ENCODE measurements around the gene RARS2. TPM values are rescaled to one million over a fixed set of nuclear protein-coding genes. Genes with fewer than 3 reads are reported as not detected.
A peak's percentile ranks its signal among the peaks of the same experiment; 100 is the strongest.
"Not testable (repeated sequence)": the region's sequence is repeated elsewhere in the genome, so short reads cannot be mapped to it uniquely, and the experiment has no call there.

Gene RARS2
- total and polyA plus RNA-seq, 2 donors (not counting 1 experiment from before 2014, with no cell fraction given) = 33.9 to 43.8 TPM

DNA sequence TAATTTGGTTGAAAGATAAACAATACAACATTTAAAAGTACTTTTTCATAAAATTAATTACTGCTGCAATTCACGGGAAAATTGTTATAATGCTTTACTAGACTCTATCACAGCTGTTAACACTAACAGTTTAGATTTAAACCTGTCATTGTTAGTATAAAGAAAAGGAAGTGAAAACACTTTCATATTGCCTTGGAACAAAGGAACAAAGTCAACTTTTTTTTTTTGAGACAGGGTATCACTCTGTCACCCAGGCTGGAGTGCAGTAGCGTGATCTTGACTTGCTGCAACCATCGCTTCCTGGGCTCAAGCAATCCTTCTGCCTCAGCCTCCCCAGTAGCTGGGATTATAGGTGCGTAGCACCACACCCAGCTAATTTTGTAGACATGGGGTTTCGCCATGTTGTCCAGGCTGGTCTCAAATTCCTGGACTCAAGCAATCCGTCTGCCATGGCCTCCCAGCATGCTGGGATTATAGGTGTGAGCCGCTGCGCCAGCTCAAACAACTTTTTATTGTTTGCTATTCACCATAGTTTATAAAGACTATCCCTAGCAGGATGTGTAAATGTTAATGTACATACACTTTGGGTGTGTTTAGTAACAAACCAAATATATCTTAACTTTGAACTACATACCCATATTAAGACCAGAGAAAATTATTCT is 94.9 kb downstream of the RARS2 start:
- TF ChIP-seq, protein P1, sequence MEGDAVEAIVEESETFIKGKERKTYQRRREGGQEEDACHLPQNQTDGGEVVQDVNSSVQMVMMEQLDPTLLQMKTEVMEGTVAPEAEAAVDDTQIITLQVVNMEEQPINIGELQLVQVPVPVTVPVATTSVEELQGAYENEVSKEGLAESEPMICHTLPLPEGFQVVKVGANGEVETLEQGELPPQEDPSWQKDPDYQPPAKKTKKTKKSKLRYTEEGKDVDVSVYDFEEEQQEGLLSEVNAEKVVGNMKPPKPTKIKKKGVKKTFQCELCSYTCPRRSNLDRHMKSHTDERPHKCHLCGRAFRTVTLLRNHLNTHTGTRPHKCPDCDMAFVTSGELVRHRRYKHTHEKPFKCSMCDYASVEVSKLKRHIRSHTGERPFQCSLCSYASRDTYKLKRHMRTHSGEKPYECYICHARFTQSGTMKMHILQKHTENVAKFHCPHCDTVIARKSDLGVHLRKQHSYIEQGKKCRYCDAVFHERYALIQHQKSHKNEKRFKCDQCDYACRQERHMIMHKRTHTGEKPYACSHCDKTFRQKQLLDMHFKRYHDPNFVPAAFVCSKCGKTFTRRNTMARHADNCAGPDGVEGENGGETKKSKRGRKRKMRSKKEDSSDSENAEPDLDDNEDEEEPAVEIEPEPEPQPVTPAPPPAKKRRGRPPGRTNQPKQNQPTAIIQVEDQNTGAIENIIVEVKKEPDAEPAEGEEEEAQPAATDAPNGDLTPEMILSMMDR (conservative IDR thresholded peaks at IDR 0.05 in 1 of 2, IDR thresholded peaks at IDR 0.05 in 1 of 2; ENCODE audit: low read depth in 1 of 2, low read length in 2 of 2) = no peak
- TF ChIP-seq EZH2 (IDR thresholded peaks at IDR 0.05; ENCODE audit: low read length, missing control alignments) = no peak

DNA sequence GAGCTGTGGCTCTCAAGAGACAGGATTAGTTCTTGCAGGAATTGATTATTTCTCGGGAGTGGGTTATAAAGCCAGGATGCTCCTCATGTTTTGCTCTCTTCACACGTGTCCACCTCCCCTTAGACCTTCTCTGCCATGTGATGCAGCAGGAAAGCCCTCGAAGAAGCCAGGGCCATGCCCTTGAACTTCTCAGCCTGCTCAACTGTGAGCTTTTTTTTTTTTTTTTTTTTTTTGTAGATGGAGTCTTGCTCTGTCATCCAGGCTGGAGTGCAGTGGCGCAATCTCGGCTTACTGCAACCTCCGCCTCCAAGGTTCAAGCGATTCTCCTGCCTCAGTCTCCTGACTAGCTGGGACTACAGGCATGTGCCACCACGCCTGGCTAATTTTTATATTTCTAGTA is 100.5 kb downstream of the RARS2 start:
- not testable (repeated sequence) for H3K79me2 ChIP-seq (ENCODE audit: control insufficient read depth, insufficient read depth, low read length); H3K4me2 ChIP-seq (ENCODE audit: extremely low read depth, insufficient read depth, low read length); H4K20me1 ChIP-seq (ENCODE audit: control insufficient read depth, extremely low read depth, insufficient read depth, low read length); H3K4me3 ChIP-seq (replicated peaks in 1 of 4; ENCODE audit: control extremely low read depth in 1 of 4, insufficient read depth in 1 of 4, low read depth in 3 of 4, low read length in 4 of 4); DNase-seq (ENCODE audit: low read depth in 2 of 2); H3K27ac ChIP-seq (ENCODE audit: insufficient read depth, low read length); H3K27me3 ChIP-seq (ENCODE audit: control insufficient read depth, insufficient read depth, low read length); H3K9ac ChIP-seq (ENCODE audit: insufficient read depth, low read length); H3K4me1 ChIP-seq (ENCODE audit: control insufficient read depth, extremely low read depth, insufficient read depth, low read length); H3K36me3 ChIP-seq (ENCODE audit: control insufficient read depth, insufficient read depth, low read length); H2AFZ ChIP-seq (ENCODE audit: low read length); H3K9me3 ChIP-seq (ENCODE audit: control insufficient read depth, insufficient read depth, low read depth, low read length)

More for the DNA sequence above, 94.9 kb downstream of the RARS2 start:
- H3K4me3 ChIP-seq (replicated peaks in 1 of 4; ENCODE audit: control extremely low read depth in 1 of 4, insufficient read depth in 1 of 4, low read depth in 3 of 4, low read length in 4 of 4) = no peak overlapping the region
- no peaks in the 10 kb centered on the region for H3K4me1 ChIP-seq (ENCODE audit: control insufficient read depth, extremely low read depth, insufficient read depth, low read length)
- no peaks in the 10 kb centered on the region for H4K20me1 ChIP-seq (ENCODE audit: control insufficient read depth, extremely low read depth, insufficient read depth, low read length)
- no peaks in the 10 kb centered on the region for H3K79me2 ChIP-seq (ENCODE audit: control insufficient read depth, insufficient read depth, low read length)
- DNase-seq (ENCODE audit: low read depth in 2 of 2) = no peak
- no peak overlapping the region for H2AFZ ChIP-seq (ENCODE audit: low read length)
- H3K9ac ChIP-seq (ENCODE audit: insufficient read depth, low read length) = no peak overlapping the region
- H3K27ac ChIP-seq (ENCODE audit: insufficient read depth, low read length) = no peak overlapping the region
- H3K36me3 ChIP-seq (ENCODE audit: control insufficient read depth, insufficient read depth, low read length) = no peaks in the 10 kb centered on the region
- H3K27me3 ChIP-seq (ENCODE audit: control insufficient read depth, insufficient read depth, low read length) = no peaks in the 10 kb centered on the region
- H3K9me3 ChIP-seq (ENCODE audit: control insufficient read depth, insufficient read depth, low read depth, low read length) = no peaks in the 10 kb centered on the region
- no peak overlapping the region for H3K4me2 ChIP-seq (ENCODE audit: extremely low read depth, insufficient read depth, low read length)

DNA sequence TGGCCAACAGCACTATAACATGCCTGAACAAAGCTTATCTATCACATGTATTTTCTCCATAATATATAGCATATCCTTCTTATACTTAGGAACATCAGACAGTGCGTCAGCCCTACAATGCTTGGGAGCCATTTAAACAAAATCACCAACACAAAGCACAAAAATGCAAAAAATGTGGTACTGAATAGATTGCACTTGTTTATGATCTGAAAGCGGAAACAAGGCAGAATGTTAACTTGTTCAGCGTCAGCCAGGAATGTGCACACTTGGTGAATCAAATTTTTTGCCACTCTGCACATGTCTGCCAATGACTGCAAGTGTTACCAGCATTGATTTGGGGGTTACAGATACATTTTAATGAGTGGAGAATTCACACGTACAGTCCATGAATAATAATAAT is 102.2 kb downstream of the RARS2 start:
- Histone ChIP-seq H2AFZ (ENCODE audit: low read length) (no peak overlapping the region), H3K9ac (ENCODE audit: insufficient read depth, low read length) (no peak overlapping the region), H3K79me2 (ENCODE audit: control insufficient read depth, insufficient read depth, low read length) (no peaks in the 10 kb centered on the region), H3K4me2 (ENCODE audit: extremely low read depth, insufficient read depth, low read length) (no peak overlapping the region), H3K36me3 (ENCODE audit: control insufficient read depth, insufficient read depth, low read length) (peaks cover 1% of the 10 kb centered on the region), H3K4me3 (replicated peaks in 1 of 4; ENCODE audit: control extremely low read depth in 1 of 4, insufficient read depth in 1 of 4, low read depth in 3 of 4, low read length in 4 of 4) (no peak overlapping the region), H3K9me3 (ENCODE audit: control insufficient read depth, insufficient read depth, low read depth, low read length) (no peaks in the 10 kb centered on the region), H3K27ac (ENCODE audit: insufficient read depth, low read length) (no peak overlapping the region), H3K27me3 (ENCODE audit: control insufficient read depth, insufficient read depth, low read length) (no peaks in the 10 kb centered on the region), H4K20me1 (ENCODE audit: control insufficient read depth, extremely low read depth, insufficient read depth, low read length) (no peaks in the 10 kb centered on the region), H3K4me1 (ENCODE audit: control insufficient read depth, extremely low read depth, insufficient read depth, low read length) (no peaks in the 10 kb centered on the region)
- no peak for TF ChIP-seq EZH2 (IDR thresholded peaks at IDR 0.05; ENCODE audit: low read length, missing control alignments)
- TF ChIP-seq, protein P1 (conservative IDR thresholded peaks at IDR 0.05 in 1 of 2, IDR thresholded peaks at IDR 0.05 in 1 of 2; ENCODE audit: low read depth in 1 of 2, low read length in 2 of 2) = no peak
- peak; percentile 2 to 41 for DNase-seq (ENCODE audit: low read depth in 2 of 2)
